DND-41 (cell line): ENCODE data around the gene TOLLIP.

ENCODE experiments used
- ATAC-seq: fragments of 200-7000 bp; cut with Tn5 transposase; 3 replicates; pipeline ENCODE4 v1.9.1; 2021; ENCODE audit warnings: low read depth; ENCODE audit not compliant: insufficient read depth
- DNase-seq: peaks from one replicate; pipeline ENCODE4 v3.0.0-alpha.2; 2020
- H2AFZ ChIP-seq: 2 replicates; pipeline ENCODE4 v1.6.0; 2012; ENCODE audit warnings: low read depth, low read length
- H3K27ac ChIP-seq: 2 replicates; pipeline ENCODE4 v1.5.1; 2012; ENCODE audit warnings: low read length, inconsistent platforms
- H3K27me3 ChIP-seq: fragments of 200-600 bp; sonication (generic); 2 replicates; pipeline ENCODE4 v1.6.0; 2012; ENCODE audit warnings: low read length, mild to moderate bottlenecking, inconsistent platforms; ENCODE audit not compliant: insufficient read depth, poor library complexity
- H3K36me3 ChIP-seq: 2 replicates; pipeline ENCODE4 v1.5.1; 2012; ENCODE audit warnings: low read length, inconsistent platforms; ENCODE audit not compliant: insufficient read depth
- H3K4me1 ChIP-seq: 2 replicates; pipeline ENCODE4 v1.5.1; 2012; ENCODE audit warnings: mild to moderate bottlenecking, low read length; ENCODE audit not compliant: insufficient read depth
- H3K4me2 ChIP-seq: 2 replicates; pipeline ENCODE4 v1.6.0; 2012; ENCODE audit warnings: mild to moderate bottlenecking, moderate library complexity, low read length, inconsistent platforms; ENCODE audit not compliant: insufficient read depth
- H3K4me3 ChIP-seq, 2 experiments: fragments of 200-600 bp in 1 of 2; shearing (Covaris generic) in 1 of 2; 2 replicates each; pipeline ENCODE4 v1.5.1; 2012 to 2016; ENCODE audit warnings: inconsistent platforms in 2 of 2, low read length in 2 of 2, mild to moderate bottlenecking in 2 of 2, low read depth in 1 of 2, moderate library complexity in 1 of 2
- H3K79me2 ChIP-seq: 2 replicates; pipeline ENCODE4 v1.6.0; 2012; ENCODE audit warnings: low read length, inconsistent platforms; ENCODE audit not compliant: insufficient read depth
- H3K9ac ChIP-seq: 2 replicates; pipeline ENCODE4 v1.6.0; 2012; ENCODE audit warnings: low read depth, mild to moderate bottlenecking, inconsistent platforms, low read length, moderate library complexity
- H3K9me3 ChIP-seq: 2 replicates; pipeline ENCODE4 v1.5.1; 2012; ENCODE audit warnings: low read length, moderate library complexity, mild to moderate bottlenecking, inconsistent platforms; ENCODE audit not compliant: insufficient read depth, severe bottlenecking
- H4K20me1 ChIP-seq: 2 replicates; pipeline ENCODE4 v1.6.0; 2012; ENCODE audit warnings: low read length; ENCODE audit not compliant: insufficient read depth
- CTCF ChIP-seq: IDR thresholded peaks from 2 replicates; pipeline ENCODE4 v1.5.1; 2012; ENCODE audit warnings: borderline replicate concordance, low read length, moderate library complexity, mild to moderate bottlenecking; ENCODE audit not compliant: poor library complexity, severe bottlenecking; ENCODE audit errors: extremely low read depth
- EZH2 ChIP-seq: IDR thresholded peaks from 3 replicates; pipeline ENCODE4 v1.6.1; 2012; ENCODE audit warnings: borderline replicate concordance, low read depth, mild to moderate bottlenecking, moderate library complexity, low read length, inconsistent platforms; ENCODE audit not compliant: severe bottlenecking

TOLLIP gene

GRCh38 chr11:1306186-1307162 lies 3.0 kb downstream of the TOLLIP start:
- 0 out of 2 replicates have a peak overlapping the region, but pooled peaks have one; percentile 99 for H3K9ac ChIP-seq
- ATAC-seq (no peak), DNase-seq (peak; percentile 1)
- H3K36me3 ChIP-seq = peaks cover 27% of the 10 kb centered on the region
- peaks cover 85% of the 10 kb centered on the region for H3K79me2 ChIP-seq
- peaks cover 3% of the 10 kb centered on the region for H3K9me3 ChIP-seq
- H4K20me1 ChIP-seq = peaks cover 58% of the 10 kb centered on the region
- H3K27ac ChIP-seq = no peak overlapping the region
- peaks cover 45% of the 10 kb centered on the region for H3K4me1 ChIP-seq
- no peaks in the 10 kb centered on the region for H3K27me3 ChIP-seq
- H2AFZ ChIP-seq = no peak overlapping the region
- H3K4me2 ChIP-seq = peak overlapping the region; percentile 86; the same call in 1 of the 2 replicates
- TF ChIP-seq CTCF (no peak), EZH2 (no peak)
- H3K4me3 ChIP-seq = peak overlapping the region in 1 of 2 experiments; percentile 6; a peak in 1 of 4 replicates

- H4K20me1 ChIP-seq = peaks cover 64% of the 10 kb centered on the region
- no peak overlapping the region for H3K27ac ChIP-seq
- no peak overlapping the region for H2AFZ ChIP-seq
- DNase-seq = peak; percentile 1
- 0 out of 2 replicates have a peak overlapping the region, but pooled peaks have one; percentile 18 for H3K4me2 ChIP-seq
- H3K4me3 ChIP-seq = no peak overlapping the region
- H3K4me1 ChIP-seq = peaks cover 38% of the 10 kb centered on the region
- H3K9ac ChIP-seq = no peak overlapping the region
- H3K36me3 ChIP-seq = peaks cover 27% of the 10 kb centered on the region
- TF ChIP-seq CTCF (no peak), EZH2 (no peak)
- H3K79me2 ChIP-seq = peaks cover 94% of the 10 kb centered on the region
- H3K27me3 ChIP-seq = no peaks in the 10 kb centered on the region
- no peak for ATAC-seq
- H3K9me3 ChIP-seq = no peaks in the 10 kb centered on the region
These were observed 3.9 kb downstream of the TOLLIP start for GRCh38 chr11:1305501-1306056.

- H4K20me1 ChIP-seq = peaks cover 67% of the 10 kb centered on the region
- DNase-seq (peak; percentile 2), ATAC-seq (no peak)
- H3K9ac ChIP-seq = no peak overlapping the region
- no peak overlapping the region for H3K27ac ChIP-seq
- H2AFZ ChIP-seq = no peak overlapping the region
- peaks cover 27% of the 10 kb centered on the region for H3K36me3 ChIP-seq
- H3K4me3 ChIP-seq = no peak overlapping the region
- H3K4me2 ChIP-seq = no peak overlapping the region
- no peak for TF ChIP-seq EZH2
- no peak for TF ChIP-seq CTCF
- H3K9me3 ChIP-seq = no peaks in the 10 kb centered on the region
- peaks cover 96% of the 10 kb centered on the region for H3K79me2 ChIP-seq
- H3K4me1 ChIP-seq = peaks cover 33% of the 10 kb centered on the region
- H3K27me3 ChIP-seq = no peaks in the 10 kb centered on the region
These were observed 4.4 kb downstream of the TOLLIP start for GRCh38 chr11:1305063-1305495.
